Upper lobe of left lung (tissue), 4 donors: ENCODE data around the gene NFATC2IP.

Experiments used
- CTCF ChIP-seq, 6 experiments: fragments of 450-650 bp in 4 of 6; fragments of 200-600 bp in 2 of 6; sonication (generic) in 2 of 6; IDR thresholded peaks; one replicate each; pipeline ENCODE4 v1.5.1; 2016 to 2019; ENCODE audit warnings: antibody characterized with exemption in 6 of 6
- EP300 ChIP-seq, 4 donors: sonication (generic); formaldehyde crosslinking; IDR thresholded peaks; one replicate each; pipeline ENCODE4 v1.5.1; 2017; ENCODE audit warnings: antibody characterized with exemption in 4 of 4, control low read depth in 2 of 4
- POLR2A ChIP-seq, 4 donors: fragments of 450-650 bp; IDR thresholded peaks; one replicate each; pipeline ENCODE4 v1.5.1; 2016 to 2017; ENCODE audit warnings: antibody characterized with exemption in 4 of 4, mild to moderate bottlenecking in 2 of 4
- POLR2AphosphoS5 ChIP-seq, 2 donors: sonication (generic); formaldehyde crosslinking; IDR thresholded peaks; one replicate each; pipeline ENCODE4 v1.5.1; 2017; ENCODE audit warnings: antibody characterized with exemption in 2 of 2

- TF ChIP-seq CTCF (IDR thresholded peaks at IDR 0.05) (no peak), POLR2A (IDR thresholded peaks at IDR 0.05) (no peak), EP300 (IDR thresholded peaks at IDR 0.05) (no peak), POLR2AphosphoS5 (IDR thresholded peaks at IDR 0.05) (no peak)
Observed at GRCh38 chr16:29009838-29010166, 59.1 kb downstream of the NFATC2IP start.
